ENCODE results near the gene BTBD7. TPM values are rescaled to one million over a fixed set of nuclear protein-coding genes. Genes with fewer than 3 reads are reported as not detected.

BTBD7 gene
- total RNA-seq, 1 donor from 2014 or later = 22.2 TPM

DNA sequence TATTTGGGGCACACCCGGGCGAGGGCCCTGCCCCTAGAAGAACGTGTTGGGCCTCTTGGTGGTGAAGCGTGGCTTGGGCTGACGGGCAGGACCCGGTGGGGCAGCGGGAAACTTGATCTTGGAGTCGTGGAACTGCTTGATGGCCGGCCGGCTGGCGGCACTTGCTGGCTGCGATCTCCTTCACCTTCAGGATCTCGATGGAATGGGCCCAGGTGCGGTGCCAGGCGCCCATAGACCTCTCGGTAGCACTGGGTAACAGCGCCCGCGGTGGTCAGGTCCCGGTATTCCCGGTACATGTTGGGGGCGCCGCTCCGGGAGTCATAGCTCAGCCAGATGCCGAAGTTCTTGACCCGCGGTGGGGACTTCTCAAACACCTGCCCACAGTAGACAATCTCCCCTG lies 109.3 kb downstream of the BTBD7 start:
- no peak for TF ChIP-seq CTCF (conservative IDR thresholded peaks at IDR 0.05; ENCODE audit: low read depth, low read length)
- DNase-seq (ENCODE audit: low read depth) = no peak
- no peak overlapping the region for H3K4me3 ChIP-seq (ENCODE audit: low read depth, low read length)

GRCh38 chr14:93220509-93220908 lies 112.3 kb downstream of the BTBD7 start:
- DNase-seq (ENCODE audit: low read depth) = no peak
- no peak overlapping the region for H3K4me3 ChIP-seq (ENCODE audit: low read depth, low read length)
- TF ChIP-seq CTCF (conservative IDR thresholded peaks at IDR 0.05; ENCODE audit: low read depth, low read length) = no peak

DNA sequence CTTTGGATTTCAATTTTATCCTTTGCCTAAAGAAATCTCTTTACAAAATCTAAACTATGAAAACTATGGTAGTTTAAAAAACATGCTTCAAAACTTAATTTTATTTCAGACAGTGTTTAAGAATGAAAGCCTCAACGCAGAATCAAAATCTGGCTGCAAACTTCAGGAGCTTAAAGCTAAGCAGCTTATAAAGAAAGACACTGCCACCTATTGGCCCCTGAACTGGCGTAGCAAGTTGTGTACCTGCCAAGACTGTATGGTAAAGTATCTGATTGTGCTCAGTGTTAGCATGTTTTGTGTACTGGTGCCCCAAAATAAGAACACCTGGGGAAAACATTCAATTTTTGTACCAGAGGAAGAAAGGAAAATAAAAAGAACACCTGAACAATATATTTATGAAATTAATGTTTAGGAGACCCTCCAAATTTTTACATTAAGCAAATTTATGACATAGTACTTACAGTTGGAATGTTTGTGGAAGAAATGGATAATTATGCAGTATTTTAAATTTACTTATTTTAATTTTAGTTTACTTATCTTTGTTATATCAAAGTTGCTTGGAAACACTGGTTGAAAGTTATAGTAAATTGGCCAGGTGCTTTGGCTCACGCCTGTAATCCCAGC lies 113.6 kb downstream of the BTBD7 start:
- peak; percentile 22 for DNase-seq (ENCODE audit: low read depth)
- H3K4me3 ChIP-seq (ENCODE audit: low read depth, low read length) = no peak overlapping the region
- TF ChIP-seq CTCF (conservative IDR thresholded peaks at IDR 0.05; ENCODE audit: low read depth, low read length) = peak; percentile 85

DNA sequence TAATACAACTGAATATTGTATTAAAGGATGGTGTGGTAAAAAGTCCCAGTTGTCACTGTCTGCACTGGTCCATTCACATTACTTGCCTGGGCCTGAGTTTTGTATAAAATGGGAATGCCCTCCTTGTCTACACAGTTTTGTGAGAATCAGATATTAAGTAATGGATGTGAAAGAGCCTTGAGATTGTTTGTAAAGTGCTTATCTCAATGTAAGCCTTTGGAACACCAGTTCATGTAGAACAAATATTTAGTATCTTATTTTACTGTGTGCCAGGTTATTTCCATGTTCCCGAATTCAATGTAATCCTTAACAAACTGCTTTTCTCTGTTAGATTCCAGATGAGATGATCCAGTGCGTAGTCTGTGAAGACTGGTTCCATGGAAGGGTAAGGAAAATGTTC lies 118.2 kb downstream of the BTBD7 start:
- no peak overlapping the region for H3K4me3 ChIP-seq (ENCODE audit: low read depth, low read length)
- TF ChIP-seq CTCF (conservative IDR thresholded peaks at IDR 0.05; ENCODE audit: low read depth, low read length) = no peak
- DNase-seq (ENCODE audit: low read depth) = no peak

GRCh38 chr14:93212432-93212831 lies 120.4 kb downstream of the BTBD7 start:
- no peak overlapping the region for H3K4me3 ChIP-seq (ENCODE audit: low read depth, low read length)
- TF ChIP-seq CTCF (conservative IDR thresholded peaks at IDR 0.05; ENCODE audit: low read depth, low read length) = no peak
- DNase-seq (ENCODE audit: low read depth) = no peak

GRCh38 chr14:93207468-93208308 lies 125.1 kb downstream of the BTBD7 start:
- TF ChIP-seq CTCF (conservative IDR thresholded peaks at IDR 0.05; ENCODE audit: low read depth, low read length) = peak; percentile 48
- H3K4me3 ChIP-seq (ENCODE audit: low read depth, low read length) = peak overlapping the region; percentile 94
- DNase-seq (ENCODE audit: low read depth) = no peak
